Caco-2 (cell line): ENCODE measurements around the gene ZNF497. TPM values are rescaled to one million over a fixed set of nuclear protein-coding genes. Genes with fewer than 3 reads are reported as not detected.

Source experiments
- BruUV-seq: library from RNA; stranded (reverse); fragments of 400-500 nt; replicated peaks from 2 replicates; lab custom pipeline; 2021; lab: Mats Ljungman, UMichigan
- CTCF ChIA-PET: fragments of 300-600 bp; sonication (Branson Sonifier 250); formaldehyde crosslinking; loops from one replicate; lab custom pipeline; 2022; ENCODE audit warnings: antibody characterized with exemption; lab: Charles Lee
- POLR2A ChIA-PET: fragments of 300-600 bp; sonication (Branson Sonifier 250); formaldehyde crosslinking; loops from one replicate; lab custom pipeline; 2022; ENCODE audit warnings: antibody characterized with exemption; lab: Charles Lee
- DNase-seq, 2 experiments: peaks; one replicate each; pipeline versions ENCODE4 v3.0.0 to v3.0.0-alpha.2; 2020 to 2022
- H3K27me3 ChIP-seq: replicated peaks from 2 replicates; pipeline ENCODE4 v1.6.0; 2011; ENCODE audit warnings: low read length; ENCODE audit not compliant: control insufficient read depth, insufficient read depth
- H3K36me3 ChIP-seq: 2 replicates; pipeline ENCODE4 v1.5.1; 2011; ENCODE audit warnings: low read length; ENCODE audit not compliant: control insufficient read depth, insufficient read depth
- H3K4me1 ChIP-seq: fragments of 250-450 bp; sonication (Bioruptor Pico); 2 replicates; pipeline ENCODE4 v1.5.1; 2020; ENCODE audit warnings: mild to moderate bottlenecking
- H3K4me3 ChIP-seq: 2 replicates; pipeline ENCODE4 v1.5.1; 2011; ENCODE audit warnings: low read depth, mild to moderate bottlenecking, control low read depth, low read length
- H3K9me3 ChIP-seq: fragments of 250-450 bp; sonication (Bioruptor Pico); 2 replicates; pipeline ENCODE4 v1.5.1; 2020; ENCODE audit warnings: mild to moderate bottlenecking, moderate library complexity
- H3K27ac Mint-ChIP-seq: one replicate; pipeline ENCODE4 v1.8.0; 2022; ENCODE audit warnings: mixed read lengths; ENCODE audit not compliant: unreplicated experiment
- H3K27me3 Mint-ChIP-seq: one replicate; pipeline ENCODE4 v1.8.0; 2022; ENCODE audit warnings: mixed read lengths; ENCODE audit not compliant: insufficient read depth, unreplicated experiment
- H3K36me3 Mint-ChIP-seq: one replicate; pipeline ENCODE4 v1.8.0; 2022; ENCODE audit warnings: mild to moderate bottlenecking, mixed read lengths; ENCODE audit not compliant: insufficient read depth, unreplicated experiment
- H3K4me1 Mint-ChIP-seq: one replicate; pipeline ENCODE4 v1.8.0; 2022; ENCODE audit warnings: low read depth, mixed read lengths; ENCODE audit not compliant: unreplicated experiment
- H3K4me3 Mint-ChIP-seq: one replicate; pipeline ENCODE4 v1.8.0; 2022; ENCODE audit warnings: mild to moderate bottlenecking, moderate library complexity, mixed read lengths; ENCODE audit not compliant: unreplicated experiment
- H3K9me3 Mint-ChIP-seq: one replicate; pipeline ENCODE4 v1.8.0; 2022; ENCODE audit warnings: mixed read lengths; ENCODE audit not compliant: unreplicated experiment
- intact Hi-C: fragments of 100-400 bp; cut with micrococcal nuclease; formaldehyde crosslinking; loops from one replicate; pipeline ENCODE4 v1.10.0; 2022; ENCODE audit not compliant: unreplicated experiment
- total RNA-seq: library from RNA; stranded (reverse); gene quantifications from 2 replicates; pipeline ENCODE4 v1.2.3, GENCODE V29; 2022
- TF ChIP-seq, protein P1 (sequence below), 2 experiments: fragments of 200-600 bp in 1 of 2; IDR thresholded peaks; 1 replicate in 1 of 2; 2 replicates in 1 of 2; pipeline versions ENCODE4 v1.5.1 to v1.8.0; 2011 to 2022; ENCODE audit warnings: antibody characterized with exemption in 1 of 2, control low read depth in 1 of 2, inconsistent platforms in 1 of 2, low read depth in 1 of 2, low read length in 1 of 2, mild to moderate bottlenecking in 1 of 2, moderate library complexity in 1 of 2; ENCODE audit not compliant: insufficient read depth in 1 of 2, severe bottlenecking in 1 of 2, unreplicated experiment in 1 of 2

ZNF497 gene
- total RNA-seq, 1 experiment from 2014 or later = 1.7 TPM

DNA sequence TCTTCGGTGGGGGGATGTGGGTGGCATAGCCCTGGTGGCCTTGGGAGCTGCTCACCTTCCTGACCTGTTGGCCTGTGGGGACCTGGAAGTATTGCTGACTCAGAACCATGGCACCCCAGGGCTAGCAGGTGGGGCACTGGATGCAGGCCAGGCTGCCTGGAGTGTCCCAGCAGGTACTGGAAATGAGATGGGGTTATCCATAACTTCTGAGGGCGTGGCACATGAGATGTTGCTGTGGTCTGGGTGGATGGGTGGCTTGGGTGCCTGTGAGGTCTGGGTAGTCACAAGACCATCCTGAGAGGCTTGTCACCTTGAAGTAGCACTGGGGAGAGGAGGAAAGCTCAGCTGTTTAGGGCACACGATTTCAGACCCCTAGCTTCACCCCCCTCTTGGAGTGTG is 32.3 kb upstream of the ZNF497 start:
- Mint-ChIP-seq H3K4me3 (no peak overlapping the region), H3K36me3 (peaks cover 81% of the 10 kb centered on the region), H3K27me3 (no peaks in the 10 kb centered on the region), H3K27ac (peak overlapping the region; percentile 76), H3K4me1 (peaks cover 6% of the 10 kb centered on the region), H3K9me3 (no peaks in the 10 kb centered on the region)
- H3K4me1 ChIP-seq = peaks cover 6% of the 10 kb centered on the region
- H3K27me3 ChIP-seq = no peaks in the 10 kb centered on the region
- H3K9me3 ChIP-seq = no peaks in the 10 kb centered on the region
- no peak overlapping the region for H3K4me3 ChIP-seq
- H3K36me3 ChIP-seq = peaks cover 2% of the 10 kb centered on the region
- CTCF ChIA-PET = no interaction called here
- no TSS peak for BruUV-seq
- POLR2A ChIA-PET = interaction anchor here (0.9 kb wide), 1 partner anchor 14 kb away, joined by 3 read pairs; the partner anchor contains the start of gene ZNF584
- no peak for DNase-seq
- intact Hi-C loops = no loop called here
- TF ChIP-seq, protein P1, sequence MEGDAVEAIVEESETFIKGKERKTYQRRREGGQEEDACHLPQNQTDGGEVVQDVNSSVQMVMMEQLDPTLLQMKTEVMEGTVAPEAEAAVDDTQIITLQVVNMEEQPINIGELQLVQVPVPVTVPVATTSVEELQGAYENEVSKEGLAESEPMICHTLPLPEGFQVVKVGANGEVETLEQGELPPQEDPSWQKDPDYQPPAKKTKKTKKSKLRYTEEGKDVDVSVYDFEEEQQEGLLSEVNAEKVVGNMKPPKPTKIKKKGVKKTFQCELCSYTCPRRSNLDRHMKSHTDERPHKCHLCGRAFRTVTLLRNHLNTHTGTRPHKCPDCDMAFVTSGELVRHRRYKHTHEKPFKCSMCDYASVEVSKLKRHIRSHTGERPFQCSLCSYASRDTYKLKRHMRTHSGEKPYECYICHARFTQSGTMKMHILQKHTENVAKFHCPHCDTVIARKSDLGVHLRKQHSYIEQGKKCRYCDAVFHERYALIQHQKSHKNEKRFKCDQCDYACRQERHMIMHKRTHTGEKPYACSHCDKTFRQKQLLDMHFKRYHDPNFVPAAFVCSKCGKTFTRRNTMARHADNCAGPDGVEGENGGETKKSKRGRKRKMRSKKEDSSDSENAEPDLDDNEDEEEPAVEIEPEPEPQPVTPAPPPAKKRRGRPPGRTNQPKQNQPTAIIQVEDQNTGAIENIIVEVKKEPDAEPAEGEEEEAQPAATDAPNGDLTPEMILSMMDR (IDR thresholded peaks at IDR 0.05; ENCODE audit: insufficient read depth in 1 of 2, low read depth in 1 of 2, low read length in 1 of 2, severe bottlenecking in 1 of 2, unreplicated experiment in 1 of 2) = no peak

DNA sequence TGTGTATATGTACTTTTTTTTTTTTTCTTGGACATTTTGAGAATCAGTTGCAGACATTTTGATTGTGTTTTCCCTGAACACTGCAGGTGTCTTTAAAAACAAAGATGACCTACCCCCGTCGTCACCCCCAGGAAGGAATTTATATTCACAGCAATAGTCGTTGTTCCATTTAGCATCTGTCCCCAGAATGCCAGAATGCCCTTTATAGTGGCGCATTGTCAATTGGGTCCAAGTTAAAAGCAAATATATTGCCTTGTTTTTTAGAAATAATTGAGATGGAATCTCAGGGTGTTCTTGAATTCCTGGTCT is 31.1 kb upstream of the ZNF497 start:
- no peak overlapping the region for H3K4me3 Mint-ChIP-seq
- H3K4me1 ChIP-seq = peaks cover 6% of the 10 kb centered on the region
- ChIA-PET POLR2A (no interaction called here), CTCF (no interaction called here)
- no peak overlapping the region for H3K27ac Mint-ChIP-seq
- H3K36me3 Mint-ChIP-seq = peaks cover 85% of the 10 kb centered on the region
- peaks cover 2% of the 10 kb centered on the region for H3K36me3 ChIP-seq
- BruUV-seq = no TSS peak
- no peaks in the 10 kb centered on the region for H3K27me3 ChIP-seq
- H3K9me3 Mint-ChIP-seq = no peaks in the 10 kb centered on the region
- DNase-seq = no peak
- TF ChIP-seq, protein P1 (IDR thresholded peaks at IDR 0.05; ENCODE audit: insufficient read depth in 1 of 2, low read depth in 1 of 2, low read length in 1 of 2, severe bottlenecking in 1 of 2, unreplicated experiment in 1 of 2) = no peak
- no peak overlapping the region for H3K4me3 ChIP-seq
- no peaks in the 10 kb centered on the region for H3K27me3 Mint-ChIP-seq
- intact Hi-C loops = no loop called here
- no peaks in the 10 kb centered on the region for H3K9me3 ChIP-seq
- no peaks in the 10 kb centered on the region for H3K4me1 Mint-ChIP-seq

GRCh38 chr19:58392945-58393724 is 30.6 kb upstream of the ZNF497 start:
- TF ChIP-seq, protein P1 (IDR thresholded peaks at IDR 0.05; ENCODE audit: insufficient read depth in 1 of 2, low read depth in 1 of 2, low read length in 1 of 2, severe bottlenecking in 1 of 2, unreplicated experiment in 1 of 2) = no peak
- POLR2A ChIA-PET = no interaction called here
- BruUV-seq = no TSS peak
- Mint-ChIP-seq H3K27me3 (no peaks in the 10 kb centered on the region), H3K4me1 (no peaks in the 10 kb centered on the region), H3K36me3 (peaks cover 91% of the 10 kb centered on the region), H3K27ac (no peak overlapping the region), H3K9me3 (no peaks in the 10 kb centered on the region), H3K4me3 (no peak overlapping the region)
- intact Hi-C loops = no loop called here
- H3K9me3 ChIP-seq = no peaks in the 10 kb centered on the region
- DNase-seq = no peak
- peaks cover 3% of the 10 kb centered on the region for H3K36me3 ChIP-seq
- CTCF ChIA-PET = no interaction called here
- H3K27me3 ChIP-seq = no peaks in the 10 kb centered on the region
- no peak overlapping the region for H3K4me3 ChIP-seq
- H3K4me1 ChIP-seq = peaks cover 8% of the 10 kb centered on the region
